Stimulated activated CD4-positive, alpha-beta T cell treated with anti-CD3 and anti-CD28 coated beads, Interleukin-1b, Interleukin-23, amount 100 ng/mL, for 4 hours (primary cell): ENCODE results near the gene LARGE2.
A peak's percentile ranks its signal among the peaks of the same experiment; 100 is the strongest.

Source experiments
- DNase-seq, 2 donors: peaks; one replicate each; pipeline ENCODE4 v3.0.0-alpha.2; 2020; ENCODE audit warnings: low read depth in 2 of 2

Gene LARGE2

DNA sequence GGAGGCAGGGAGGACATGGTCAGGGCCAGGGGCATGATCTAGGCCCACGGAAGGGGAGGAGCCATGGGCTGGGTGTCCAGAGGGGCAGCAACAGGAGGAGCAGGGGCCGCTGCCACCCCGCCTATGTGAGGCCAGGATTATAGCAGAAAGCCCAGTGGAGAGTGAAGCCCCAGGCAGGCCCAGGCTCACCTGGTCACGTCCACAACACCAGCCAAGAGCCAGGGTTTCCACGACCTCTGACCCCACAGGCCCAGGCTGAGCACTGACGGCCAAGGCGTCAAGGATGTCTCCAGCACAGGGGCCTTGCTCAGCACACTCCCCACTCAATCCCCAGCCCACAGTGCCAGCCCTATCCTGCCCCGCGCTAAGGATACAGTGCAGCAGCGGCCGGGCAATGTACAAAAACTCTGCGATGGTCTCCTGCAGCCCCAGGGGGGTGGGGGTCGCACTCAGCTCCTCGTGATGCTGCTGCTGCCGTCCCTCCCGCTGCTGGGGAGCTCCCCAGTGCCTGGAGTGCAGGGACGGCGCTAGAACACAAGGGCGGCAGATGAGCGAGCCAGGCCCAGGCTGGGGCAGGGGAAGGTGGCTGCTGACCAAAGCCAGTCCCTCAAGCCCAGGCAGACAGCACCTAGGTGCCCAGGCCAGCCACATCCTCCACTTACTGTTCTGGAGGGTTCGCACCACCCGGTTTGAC, 8.4 kb upstream of the LARGE2 start:
- DNase-seq = no peak

DNA sequence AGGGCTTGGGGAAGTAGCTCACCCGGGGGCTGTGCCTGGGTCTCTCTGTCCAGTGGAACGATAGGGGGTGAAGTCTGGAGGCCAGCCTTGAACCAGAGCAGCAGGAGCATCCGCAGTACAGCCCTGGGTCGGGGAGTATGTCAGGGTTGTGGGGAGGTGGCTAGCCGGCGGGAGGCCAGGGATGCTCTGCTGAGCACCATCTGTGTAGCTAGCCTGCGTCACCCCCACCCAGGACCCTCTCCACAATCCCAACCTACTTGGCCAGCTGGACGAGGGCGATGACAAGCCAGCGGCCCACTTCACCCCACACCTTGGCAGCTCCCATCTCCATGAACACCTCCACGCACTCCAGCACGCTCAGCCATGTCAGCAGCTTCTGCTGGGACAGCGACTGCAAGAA, 7.0 kb upstream of the LARGE2 start:
- no peak for DNase-seq

DNA sequence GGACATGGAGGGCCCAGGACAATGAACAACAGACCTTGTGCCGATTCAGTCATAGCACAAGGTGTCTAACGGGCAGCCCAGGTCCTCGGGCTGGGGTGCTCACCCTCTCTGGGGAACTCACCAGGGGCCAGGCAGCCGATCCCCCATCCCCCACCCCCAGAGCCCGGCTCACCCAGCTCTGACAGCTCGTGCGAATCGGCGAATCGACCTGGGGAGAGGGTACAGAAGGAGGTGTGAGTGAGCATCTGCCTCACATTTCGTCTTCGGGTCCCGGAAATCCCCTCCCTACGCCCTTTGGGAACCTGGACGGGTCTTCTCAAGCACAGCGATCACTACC, 5.2 kb upstream of the LARGE2 start:
- DNase-seq = no peak

DNA sequence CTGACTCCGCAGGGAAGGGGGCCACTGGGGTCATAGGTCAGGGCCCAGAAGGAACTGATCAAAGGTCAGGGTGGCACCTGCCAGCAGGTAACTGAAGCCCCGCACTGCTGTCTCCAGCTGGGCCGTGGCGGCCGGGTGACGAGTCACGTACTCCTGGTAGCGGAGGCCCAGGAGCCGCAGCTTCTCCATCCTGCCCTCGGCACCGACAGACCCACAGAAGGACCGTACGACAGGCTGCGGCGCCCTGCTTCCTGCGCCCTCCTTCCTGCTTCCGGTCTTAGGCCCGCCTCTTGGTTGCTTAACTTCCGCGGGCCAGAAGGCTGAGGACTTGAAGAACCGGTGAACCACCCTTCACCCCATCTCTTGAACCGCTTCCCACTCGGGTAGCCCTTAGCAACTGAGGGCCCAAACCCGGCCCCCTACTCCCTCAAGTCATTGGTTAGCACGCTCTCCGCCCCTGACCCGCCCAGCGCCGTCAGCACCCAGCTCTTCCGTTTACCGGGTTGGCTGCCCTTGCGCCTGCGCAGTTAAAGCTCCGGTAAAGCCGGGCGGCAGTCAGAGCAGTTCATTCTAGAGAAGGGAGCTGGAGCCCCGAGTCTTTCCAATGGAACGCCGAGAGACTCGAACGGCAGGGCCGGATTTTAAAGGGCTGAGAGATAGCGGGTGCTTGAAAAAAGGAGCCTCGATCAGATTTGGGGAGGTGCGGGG, 4.7 kb upstream of the LARGE2 start, which contains the start of gene PEX16:
TSS of gene PEX16 (minus strand) at position 255 of the 708 bp plus-strand sequence. CDS start at position 189, 66 bp downstream.
- peak; percentile 84 to 88 for DNase-seq

DNA sequence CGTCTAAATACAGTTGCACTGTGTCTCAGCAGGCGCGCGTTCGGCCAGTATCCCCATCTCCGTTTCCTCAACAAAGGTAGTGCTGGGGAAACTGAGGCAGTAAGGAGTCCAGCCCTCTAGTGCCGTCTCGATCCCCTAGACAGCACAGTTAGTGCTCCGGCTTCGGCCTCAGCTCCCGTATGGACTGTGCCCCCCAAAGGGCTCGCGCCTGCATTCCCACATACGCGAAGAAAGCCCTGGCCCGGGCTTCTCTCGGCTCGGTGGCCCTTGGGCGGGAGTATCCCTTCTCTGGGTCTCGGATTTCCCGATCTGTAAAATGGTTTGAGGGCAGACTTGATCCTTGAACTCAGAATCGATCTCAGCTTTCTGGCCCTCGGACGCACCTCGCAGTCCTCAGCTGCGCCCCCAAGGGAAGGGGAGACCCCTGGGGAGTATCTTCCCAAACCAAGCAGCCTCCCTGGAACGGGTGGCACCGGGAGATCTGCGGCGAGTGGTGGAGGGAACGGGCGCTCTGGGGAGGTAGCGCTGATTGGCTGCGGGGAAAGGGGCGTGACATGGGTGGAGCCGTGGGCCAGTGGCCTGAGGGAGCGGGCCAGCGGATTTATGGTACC, 4.0 kb upstream of the LARGE2 start:
- peak in 1 of 2 donors; percentile 47 for DNase-seq

DNA sequence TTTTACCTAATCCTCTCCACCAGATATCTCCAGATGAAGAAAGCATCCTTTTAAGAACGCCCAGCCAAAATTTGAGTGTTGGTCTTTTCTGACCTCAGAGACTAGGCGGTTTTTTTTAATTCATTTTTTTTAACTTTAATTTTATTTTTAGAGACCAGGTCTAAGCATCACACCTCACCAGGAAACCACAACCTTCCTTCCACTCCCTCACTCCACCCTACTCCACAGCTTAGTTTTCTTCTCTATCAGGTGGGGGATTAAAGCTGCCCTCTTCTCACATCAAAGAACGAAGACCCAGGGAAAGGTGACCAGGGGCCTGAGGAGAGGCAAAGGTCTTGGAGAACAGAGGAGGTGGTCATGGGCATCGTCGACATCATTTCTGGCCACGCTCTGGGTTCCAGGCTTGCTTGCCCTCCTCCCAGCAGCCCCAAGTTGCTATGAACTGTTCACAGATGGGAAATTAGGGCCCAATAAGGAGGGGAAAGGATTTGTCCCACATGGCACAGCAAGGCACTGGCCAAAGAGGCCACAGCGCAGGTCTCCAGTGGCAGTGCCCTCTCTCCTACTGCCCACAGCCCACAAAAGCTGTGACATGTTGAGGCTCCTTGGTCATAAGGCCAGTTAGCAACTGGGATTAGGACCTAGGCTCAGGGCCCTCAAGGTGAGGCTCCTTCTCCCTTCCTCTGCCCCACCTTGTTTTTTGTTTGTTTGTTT, 3.3 kb upstream of the LARGE2 start:
- DNase-seq = no peak

DNA sequence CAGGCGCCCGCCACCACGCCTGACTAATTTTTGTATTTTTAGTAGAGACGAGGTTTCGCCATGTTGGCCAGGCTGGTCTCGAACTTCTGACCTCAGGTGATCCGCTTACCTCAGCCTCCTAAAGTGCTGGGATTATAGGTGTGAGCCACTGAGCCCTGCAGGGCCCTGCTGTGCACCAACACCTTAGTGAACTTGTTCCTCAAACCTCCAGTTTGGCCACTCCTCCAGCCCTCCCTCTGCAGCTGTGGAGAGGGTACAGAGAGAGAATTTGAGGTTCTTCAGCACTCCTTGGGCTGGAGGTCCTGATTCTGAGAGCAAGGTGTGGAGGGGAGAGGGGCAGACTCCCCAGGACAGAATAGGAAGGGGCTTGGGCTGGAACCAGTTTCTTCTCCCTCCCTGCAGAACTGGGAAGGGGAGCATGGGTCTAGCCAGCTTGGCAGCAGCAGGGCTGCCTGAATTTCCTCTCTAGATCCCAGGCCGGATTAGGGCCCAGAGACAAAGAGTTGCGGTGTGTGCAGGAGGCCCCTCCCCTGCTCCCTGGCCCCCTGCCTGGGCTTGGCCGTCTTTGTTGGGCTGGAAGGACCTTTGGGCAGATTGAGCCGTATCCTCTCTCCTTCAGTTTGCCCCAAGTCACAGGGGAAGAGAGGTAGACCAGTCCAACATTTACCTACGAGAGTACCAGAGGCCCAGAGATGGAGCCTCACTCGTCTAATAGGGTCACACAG, 2.5 kb upstream of the LARGE2 start:
- DNase-seq = no peak

DNA sequence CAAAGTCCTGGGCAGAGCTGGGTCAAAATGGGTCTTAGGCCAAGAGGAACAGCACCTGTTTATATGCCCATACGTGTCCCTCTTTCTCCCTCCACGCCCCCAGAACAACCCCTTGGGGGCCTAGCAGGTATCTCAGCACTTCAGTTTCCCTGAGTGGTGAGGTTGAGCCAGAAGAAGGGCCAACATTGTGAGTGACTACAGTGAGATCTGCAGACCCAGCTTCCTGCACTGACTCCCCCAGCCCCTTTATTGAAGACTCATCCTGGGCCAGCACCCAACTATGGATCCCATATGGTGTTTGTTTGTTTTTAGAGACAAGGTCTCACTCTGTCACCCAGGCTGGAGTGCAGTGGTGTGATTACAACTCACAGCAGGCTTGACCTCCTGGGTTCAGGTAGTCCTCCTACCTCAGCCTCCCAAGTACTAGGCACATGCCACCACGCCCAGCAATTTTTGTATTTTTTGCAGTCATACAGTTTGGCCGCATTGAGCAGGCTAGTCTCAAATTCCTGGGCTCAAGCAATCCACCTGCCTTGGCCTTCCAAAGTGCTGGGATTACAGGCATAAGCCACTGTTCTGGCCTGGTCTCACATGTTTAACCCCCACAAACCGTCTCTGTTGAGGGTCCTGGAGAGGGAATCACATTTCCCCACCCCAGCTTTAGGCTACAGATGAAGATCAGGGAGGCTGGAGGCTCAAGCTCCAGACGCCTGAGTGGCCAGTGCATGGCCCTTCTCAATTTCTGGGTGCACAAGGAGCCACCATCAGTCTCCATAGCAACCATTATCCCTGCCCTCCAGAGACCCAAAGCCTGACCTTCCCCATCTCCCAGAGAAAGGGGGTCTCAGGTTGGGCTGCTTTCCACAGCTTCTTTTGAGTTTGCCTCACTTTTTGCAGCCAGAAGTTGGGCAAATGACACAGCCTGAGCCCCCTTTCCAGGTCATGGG, 1.7 kb upstream of the LARGE2 start:
- no peak for DNase-seq

DNA sequence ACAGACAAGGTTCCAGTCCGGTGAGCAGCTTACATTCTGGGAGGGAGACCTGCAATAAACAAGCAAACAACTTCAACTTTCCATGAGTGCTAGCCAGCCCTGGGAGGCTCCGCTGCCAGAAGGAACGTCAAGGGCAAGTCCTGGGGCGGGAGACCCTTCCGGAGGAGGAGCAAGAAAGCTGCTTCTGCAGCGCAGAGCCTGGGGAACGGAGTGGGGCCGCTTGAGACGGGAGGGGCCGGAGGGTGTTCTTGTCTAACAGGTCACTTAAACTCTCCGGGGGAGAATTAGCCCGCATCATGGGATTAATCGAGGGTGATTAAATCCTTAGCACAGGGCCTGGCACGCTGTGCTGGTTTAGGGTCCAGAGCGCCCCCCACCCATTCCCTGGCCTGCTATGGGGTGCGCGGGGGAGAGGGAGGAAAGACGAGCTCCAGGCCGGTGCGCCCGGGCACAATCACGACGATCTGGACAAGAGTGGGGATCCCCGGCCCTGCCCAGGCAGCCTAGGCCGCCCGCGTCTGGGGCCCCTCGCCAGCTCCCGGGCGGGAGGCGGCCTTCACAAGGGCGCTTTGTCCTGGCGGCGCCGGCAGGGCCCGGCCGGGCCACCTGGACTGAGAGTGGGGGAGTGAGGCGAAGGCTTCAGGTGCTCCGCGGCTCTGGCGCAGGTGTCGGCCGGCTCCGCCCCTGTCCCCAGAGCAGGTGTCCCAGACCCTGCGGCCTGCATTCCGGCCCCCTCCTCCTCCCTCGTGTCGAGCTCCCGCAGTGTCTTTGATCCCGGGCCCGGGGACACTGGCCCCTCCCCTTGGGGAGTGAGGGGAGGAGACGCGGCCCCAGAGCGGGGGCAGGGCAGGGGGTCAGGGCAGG, 663 bp upstream of the LARGE2 start:
- DNase-seq = no peak

DNA sequence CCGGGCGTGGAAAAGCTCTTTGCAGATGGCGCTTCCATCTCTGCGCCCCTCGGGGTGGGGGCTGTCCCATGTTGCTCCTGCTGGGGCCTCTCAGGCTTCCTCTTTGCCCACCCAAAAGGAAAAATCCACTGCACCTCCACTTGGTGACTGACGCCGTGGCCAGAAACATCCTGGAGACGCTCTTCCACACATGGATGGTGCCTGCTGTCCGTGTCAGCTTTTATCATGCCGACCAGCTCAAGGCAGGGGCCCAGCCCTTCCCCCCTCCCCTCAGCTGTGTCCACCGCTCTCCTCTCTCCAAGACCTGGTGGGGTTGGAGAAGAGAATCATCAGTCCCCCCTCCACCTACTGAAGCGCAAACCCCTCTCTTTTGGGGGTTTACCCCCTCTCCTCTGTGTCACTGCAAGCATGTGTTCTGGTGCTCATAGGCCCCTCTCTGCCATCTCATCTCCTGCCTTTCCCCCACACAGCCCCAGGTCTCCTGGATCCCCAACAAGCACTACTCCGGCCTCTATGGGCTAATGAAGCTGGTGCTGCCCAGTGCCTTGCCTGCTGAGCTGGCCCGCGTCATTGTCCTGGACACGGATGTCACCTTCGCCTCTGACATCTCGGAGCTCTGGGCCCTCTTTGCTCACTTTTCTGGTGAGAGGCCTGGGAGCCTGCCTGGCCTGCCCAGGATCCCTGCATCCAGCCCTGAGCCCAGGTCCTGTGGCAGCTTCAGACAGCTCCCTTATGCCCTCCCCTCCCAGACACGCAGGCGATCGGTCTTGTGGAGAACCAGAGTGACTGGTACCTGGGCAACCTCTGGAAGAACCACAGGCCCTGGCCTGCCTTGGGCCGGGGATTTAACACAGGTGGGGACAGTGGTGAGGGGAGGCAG, 1.8 kb downstream of the LARGE2 start:
- no peak for DNase-seq

DNA sequence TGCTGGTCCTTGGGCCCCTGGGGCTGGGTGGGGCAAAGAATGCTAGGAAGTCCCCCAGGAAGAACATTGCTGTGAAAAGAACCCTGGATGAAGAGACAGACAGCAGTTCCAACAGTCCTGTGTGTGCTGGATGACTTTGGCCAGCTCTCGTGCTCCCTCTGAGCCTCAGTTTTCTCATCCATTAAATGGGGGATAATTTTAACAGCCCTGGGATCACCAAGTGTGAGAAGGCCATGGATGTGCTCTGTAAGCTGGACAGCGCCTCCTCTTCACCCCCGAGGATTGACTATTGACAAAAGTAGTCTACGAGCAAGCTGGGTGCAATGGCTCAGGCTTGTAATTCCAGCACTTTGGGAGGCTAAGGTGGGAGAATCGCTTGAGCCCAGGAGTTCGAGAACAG, 2.5 kb downstream of the LARGE2 start:
- DNase-seq = no peak

DNA sequence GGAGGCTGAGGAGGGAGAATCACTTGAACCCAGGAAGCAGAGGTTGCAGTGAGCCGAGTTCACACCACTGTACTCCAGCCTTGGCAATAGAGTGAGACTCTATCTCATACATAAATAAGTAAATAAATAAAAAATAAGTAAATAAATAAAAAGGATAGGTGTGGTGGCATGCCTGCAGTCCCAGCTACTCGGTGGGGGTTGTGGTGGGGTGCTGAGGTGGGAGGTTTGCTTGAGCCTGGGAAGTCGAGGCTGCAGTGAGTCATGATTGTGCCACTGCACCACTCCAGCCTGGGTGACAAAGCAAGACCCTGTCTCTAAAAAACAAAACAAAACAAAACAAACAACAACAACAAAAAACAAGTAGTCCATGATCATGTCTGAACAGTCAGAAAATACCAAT, 3.1 kb downstream of the LARGE2 start:
- DNase-seq = no peak

DNA sequence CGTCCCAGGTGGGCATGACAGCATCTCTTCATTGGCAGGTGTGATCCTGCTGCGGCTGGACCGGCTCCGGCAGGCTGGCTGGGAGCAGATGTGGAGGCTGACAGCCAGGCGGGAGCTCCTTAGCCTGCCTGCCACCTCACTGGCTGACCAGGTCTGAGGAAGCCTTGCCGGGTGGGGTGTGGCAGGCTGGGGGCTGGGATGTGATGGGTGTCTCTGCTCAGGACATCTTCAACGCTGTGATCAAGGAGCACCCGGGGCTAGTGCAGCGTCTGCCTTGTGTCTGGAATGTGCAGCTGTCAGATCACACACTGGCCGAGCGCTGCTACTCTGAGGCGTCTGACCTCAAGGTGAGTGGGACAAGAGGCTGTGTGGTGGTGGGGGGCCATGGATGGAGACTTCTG, 3.5 kb downstream of the LARGE2 start:
- no peak for DNase-seq

DNA sequence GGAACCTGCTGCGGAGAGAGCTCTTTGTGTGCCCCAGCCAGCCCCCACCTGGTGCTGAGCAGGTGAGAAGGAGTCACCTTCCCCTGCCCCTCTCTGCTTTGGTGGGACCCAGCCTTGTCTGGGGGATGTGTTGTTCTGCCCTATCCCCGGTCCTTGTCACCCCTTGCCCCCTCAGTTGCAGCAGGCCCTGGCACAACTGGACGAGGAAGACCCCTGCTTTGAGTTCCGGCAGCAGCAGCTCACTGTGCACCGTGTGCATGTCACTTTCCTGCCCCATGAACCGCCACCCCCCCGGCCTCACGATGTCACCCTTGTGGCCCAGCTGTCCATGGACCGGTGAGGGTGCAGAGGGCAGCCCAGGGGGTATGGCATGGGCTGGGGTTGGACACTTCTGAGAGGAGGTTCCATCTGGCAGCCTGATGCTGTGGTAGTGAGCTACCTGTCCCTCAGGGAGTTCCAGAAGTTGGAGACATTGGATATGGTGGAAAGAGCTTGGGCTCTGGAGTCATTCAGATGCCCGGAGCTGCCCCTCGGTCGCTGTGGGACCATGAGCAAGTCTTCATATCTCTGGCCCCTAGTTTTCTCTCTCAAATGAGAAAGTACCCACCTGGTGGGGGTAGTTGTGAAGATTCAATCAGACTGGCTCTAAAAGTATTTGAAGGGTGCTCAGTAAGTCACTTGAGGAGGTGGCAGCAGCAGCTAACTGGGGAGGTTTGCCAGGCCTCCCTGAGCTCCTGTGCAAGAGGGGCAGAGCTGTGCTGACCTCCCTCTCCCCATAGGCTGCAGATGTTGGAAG, 4.3 kb downstream of the LARGE2 start:
- DNase-seq = no peak

DNA sequence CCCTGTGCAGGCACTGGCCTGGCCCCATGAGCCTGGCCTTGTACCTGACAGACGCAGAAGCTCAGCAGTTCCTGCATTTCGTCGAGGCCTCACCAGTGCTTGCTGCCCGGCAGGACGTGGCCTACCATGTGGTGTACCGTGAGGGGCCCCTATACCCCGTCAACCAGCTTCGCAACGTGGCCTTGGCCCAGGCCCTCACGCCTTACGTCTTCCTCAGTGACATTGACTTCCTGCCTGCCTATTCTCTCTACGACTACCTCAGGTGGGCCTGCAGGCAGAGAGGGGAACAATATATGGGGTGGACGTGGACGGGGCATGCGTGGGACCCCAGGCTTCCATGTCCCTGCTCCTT, 4.9 kb downstream of the LARGE2 start:
- DNase-seq = no peak

DNA sequence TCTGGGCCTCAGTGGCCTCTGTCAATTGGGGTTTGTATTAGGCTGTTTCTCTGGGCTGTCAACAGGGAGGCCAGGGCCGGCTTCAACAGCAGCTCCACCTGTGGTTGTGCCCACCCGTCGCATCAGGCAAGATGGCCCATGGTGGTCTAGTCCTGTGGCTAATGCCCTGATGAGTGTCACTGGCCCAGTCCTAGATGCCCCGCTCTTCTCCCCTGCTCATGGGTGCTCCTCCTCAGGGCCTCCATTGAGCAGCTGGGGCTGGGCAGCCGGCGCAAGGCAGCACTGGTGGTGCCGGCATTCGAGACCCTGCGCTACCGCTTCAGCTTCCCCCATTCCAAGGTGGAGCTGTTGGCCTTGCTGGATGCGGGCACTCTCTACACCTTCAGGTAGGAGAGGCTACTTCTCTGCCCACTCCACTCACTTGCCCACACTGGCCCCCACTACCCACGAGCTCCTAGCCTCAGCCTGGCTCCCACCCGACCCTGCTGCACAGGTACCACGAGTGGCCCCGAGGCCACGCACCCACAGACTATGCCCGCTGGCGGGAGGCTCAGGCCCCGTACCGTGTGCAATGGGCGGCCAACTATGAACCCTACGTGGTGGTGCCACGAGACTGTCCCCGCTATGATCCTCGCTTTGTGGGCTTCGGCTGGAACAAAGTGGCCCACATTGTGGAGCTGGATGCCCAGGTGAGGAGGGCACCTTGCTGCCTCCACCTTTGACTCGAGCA, 5.4 kb downstream of the LARGE2 start:
- DNase-seq = no peak

DNA sequence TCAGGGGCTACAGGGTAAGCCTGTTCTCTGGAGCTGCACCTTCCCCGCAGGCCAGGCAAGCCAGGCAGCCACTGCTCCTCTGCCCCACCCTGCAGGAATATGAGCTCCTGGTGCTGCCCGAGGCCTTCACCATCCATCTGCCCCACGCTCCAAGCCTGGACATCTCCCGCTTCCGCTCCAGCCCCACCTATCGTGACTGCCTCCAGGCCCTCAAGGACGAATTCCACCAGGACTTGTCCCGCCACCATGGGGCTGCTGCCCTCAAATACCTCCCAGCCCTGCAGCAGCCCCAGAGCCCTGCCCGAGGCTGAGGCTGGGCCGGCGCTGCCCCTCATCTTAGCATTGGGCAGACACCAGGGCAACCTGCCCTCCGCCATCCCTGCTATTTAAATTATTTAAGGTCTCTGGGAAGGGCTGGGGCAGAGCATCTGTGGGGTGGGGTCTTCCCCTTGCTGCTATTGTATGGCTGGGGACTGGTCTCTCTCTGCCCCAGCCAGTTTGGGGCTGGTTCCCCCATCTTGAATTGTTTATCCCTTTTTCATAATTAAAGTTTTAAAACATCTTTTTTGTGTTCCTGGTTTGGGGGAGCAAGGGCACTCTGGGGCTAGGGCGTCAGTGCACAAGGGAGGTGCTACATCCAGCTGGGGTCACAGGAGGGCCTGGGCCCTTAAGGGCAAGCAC, 6.2 kb downstream of the LARGE2 start:
- DNase-seq = no peak
